Uterus (tissue), 4 donors: Measurements from ENCODE around the gene ZNF155. TPM values are rescaled to one million over a fixed set of nuclear protein-coding genes. Genes with fewer than 3 reads are reported as not detected.

Experiments
- DNase-seq, 2 donors: peaks; one replicate each; pipeline ENCODE4 v3.0.0-alpha.2; 2019 to 2020
- H3K27ac ChIP-seq, 2 donors: fragments of 200-600 bp; sonication (generic); 1 replicate in 1 of 2; 2 replicates in 1 of 2; pipeline ENCODE4 v1.5.1; 2016 to 2018
- H3K27me3 ChIP-seq, 2 donors: fragments of 200-600 bp; sonication (generic); one replicate each; pipeline ENCODE4 v1.5.1; 2018 to 2019; ENCODE audit warnings: control low read depth in 1 of 2
- H3K36me3 ChIP-seq, 2 donors: fragments of 200-600 bp; sonication (generic); one replicate each; pipeline ENCODE4 v1.5.1; 2019; ENCODE audit warnings: control low read depth in 1 of 2
- H3K4me1 ChIP-seq, 2 donors: fragments of 200-600 bp; sonication (generic); one replicate each; pipeline ENCODE4 v1.5.1; 2018 to 2019; ENCODE audit warnings: control low read depth in 1 of 2
- H3K4me3 ChIP-seq, 2 donors: fragments of 200-600 bp; sonication (generic); 1 replicate in 1 of 2; 2 replicates in 1 of 2; pipeline ENCODE4 v1.5.1; 2018 to 2019; ENCODE audit warnings: mild to moderate bottlenecking in 1 of 2
- H3K9me3 ChIP-seq, 2 donors: fragments of 200-600 bp; sonication (generic); one replicate each; pipeline ENCODE4 v1.5.1; 2019; ENCODE audit warnings: control low read depth in 1 of 2
- CTCF ChIP-seq, 4 experiments: fragments of 200-600 bp in 2 of 4; fragments of 450-650 bp in 2 of 4; sonication (generic) in 2 of 4; IDR thresholded peaks; one replicate each; pipeline ENCODE4 v1.5.1; 2016 to 2019; ENCODE audit warnings: antibody characterized with exemption in 4 of 4, mild to moderate bottlenecking in 2 of 4, moderate library complexity in 1 of 4
- POLR2A ChIP-seq, 2 donors: fragments of 450-650 bp; IDR thresholded peaks; one replicate each; pipeline ENCODE4 v1.6.1; 2016; ENCODE audit warnings: antibody characterized with exemption in 2 of 2, mild to moderate bottlenecking in 1 of 2, moderate library complexity in 1 of 2
- intact Hi-C: fragments of 100-400 bp; cut with DNase I; formaldehyde crosslinking; loops from one replicate; pipeline ENCODE4 v1.15.1; 2023; ENCODE audit warnings: low total_unique reads
- total RNA-seq, 4 donors: library from RNA; depleted of rRNA in 3 of 4; stranded (reverse); fragments of >200 nt in 3 of 4; gene quantifications; one replicate each; pipeline versions ENCODE4 v1.1.0 to v1.2.4, GENCODE V29; 2014 to 2023
- donor health status: DM: yes; HTN: yes; CAD: no.

ZNF155 gene
- 10 to 100 TPM in 3 of 4 donors, 1 to 10 TPM in 1; 6.2 to 51.7 (median 16.3) TPM for total RNA-seq

- H3K27me3 ChIP-seq, result no peaks in the 10 kb centered on the region
- DNase-seq, result peak; percentile 88 to 94
- intact Hi-C loops, result no loop called here
- TF ChIP-seq POLR2A (IDR thresholded peaks at IDR 0.05) (no peak), CTCF (IDR thresholded peaks at IDR 0.05) (no peak)
- H3K4me3 ChIP-seq, result peak within 1 kb of the TSS; percentile 52 to 81
- H3K4me1 ChIP-seq, result no peaks in the 10 kb centered on the region
- no peaks in the 10 kb centered on the region for H3K36me3 ChIP-seq
- peaks cover 0 to 19% of the 10 kb centered on the region in 2 donors for H3K9me3 ChIP-seq
- peak within 1 kb of the TSS; percentile 59 to 70 for H3K27ac ChIP-seq
These were observed at the start of gene ZNF155 for GRCh38 chr19:43983912-43984686. Gene ZNF155, plus strand, starts transcription at chr19:43984188. Its CDS starts 4,356 bp downstream, at chr19:43988544.

GRCh38 chr19:43934985-43935708 is 48.8 kb upstream of the ZNF155 start, which contains the start of gene ZNF45:
Gene ZNF45, minus strand, starts transcription at chr19:43935282. Its CDS starts 13,097 bp downstream, at chr19:43922185.
- intact Hi-C loops, result no loop called here
- no peaks in the 10 kb centered on the region for H3K9me3 ChIP-seq
- H3K27me3 ChIP-seq, result no peaks in the 10 kb centered on the region
- no peaks in the 10 kb centered on the region for H3K36me3 ChIP-seq
- TF ChIP-seq POLR2A (IDR thresholded peaks at IDR 0.05) (peak in 1 of 2 donors; percentile 29), CTCF (IDR thresholded peaks at IDR 0.05) (no peak)
- peak; percentile 86 to 87 for DNase-seq
- H3K4me1 ChIP-seq, result peaks cover 0 to 8% of the 10 kb centered on the region in 2 donors
- H3K4me3 ChIP-seq, result peak within 1 kb of the TSS; percentile 59 to 93
- H3K27ac ChIP-seq, result peak within 1 kb of the TSS; percentile 84 to 91

GRCh38 chr19:43936188-43936587 is 47.8 kb upstream of the ZNF155 start:
- no peak overlapping the region for H3K4me3 ChIP-seq
- H3K36me3 ChIP-seq, result no peaks in the 10 kb centered on the region
- no peak for DNase-seq
- H3K27me3 ChIP-seq, result no peaks in the 10 kb centered on the region
- H3K4me1 ChIP-seq, result peaks cover 0 to 8% of the 10 kb centered on the region in 2 donors
- TF ChIP-seq CTCF (IDR thresholded peaks at IDR 0.05) (no peak), POLR2A (IDR thresholded peaks at IDR 0.05) (no peak)
- H3K9me3 ChIP-seq, result no peaks in the 10 kb centered on the region
- H3K27ac ChIP-seq, result no peak overlapping the region
- intact Hi-C loops, result no loop called here

- Histone ChIP-seq H3K4me1 (no peaks in the 10 kb centered on the region), H3K27ac (no peak overlapping the region), H3K4me3 (no peak overlapping the region), H3K27me3 (no peaks in the 10 kb centered on the region), H3K9me3 (no peaks in the 10 kb centered on the region), H3K36me3 (no peaks in the 10 kb centered on the region)
- TF ChIP-seq POLR2A (IDR thresholded peaks at IDR 0.05), result no peak
- TF ChIP-seq CTCF (IDR thresholded peaks at IDR 0.05), result no peak
- intact Hi-C loops, result no loop called here
- DNase-seq, result no peak
These were observed 44.3 kb upstream of the ZNF155 start for GRCh38 chr19:43939557-43940260.
